Spleen (tissue), 11 donors: Measurements from ENCODE around the gene JKAMP. TPM values are rescaled to one million over a fixed set of nuclear protein-coding genes. Genes with fewer than 3 reads are reported as not detected.

Source experiments
- DNase-seq: peaks from one replicate; pipeline ENCODE4 v3.0.0-alpha.2; 2020
- H3K27ac ChIP-seq, 8 donors: fragments of 200-600 bp; sonication (generic) in 7 of 8; 1 replicate in 4 of 8; 2 replicates in 4 of 8; pipeline versions ENCODE4 v1.5.0 to v1.8.0; 2016 to 2021; ENCODE audit warnings: inconsistent platforms in 4 of 8, mild to moderate bottlenecking in 4 of 8, moderate library complexity in 1 of 8
- H3K27me3 ChIP-seq, 7 donors: fragments of 200-600 bp; sonication (generic) in 6 of 7; replicated peaks in 1 of 7; 1 replicate in 4 of 7; 2 replicates in 3 of 7; pipeline versions ENCODE4 v1.5.0 to v1.8.0; 2016 to 2021; ENCODE audit warnings: inconsistent platforms in 3 of 7, mild to moderate bottlenecking in 1 of 7
- H3K36me3 ChIP-seq, 6 donors: fragments of 200-600 bp; sonication (generic) in 5 of 6; 1 replicate in 4 of 6; 2 replicates in 2 of 6; pipeline versions ENCODE4 v1.5.0 to v1.8.0; 2016 to 2021; ENCODE audit warnings: inconsistent platforms in 2 of 6
- H3K4me1 ChIP-seq, 6 donors: fragments of 200-600 bp; sonication (generic) in 5 of 6; 1 replicate in 3 of 6; 2 replicates in 3 of 6; pipeline versions ENCODE4 v1.5.0 to v1.8.0; 2016 to 2021; ENCODE audit warnings: inconsistent platforms in 3 of 6
- H3K4me3 ChIP-seq, 8 donors: fragments of 200-600 bp; sonication (generic) in 7 of 8; 1 replicate in 4 of 8; 2 replicates in 4 of 8; pipeline versions ENCODE4 v1.5.0 to v1.8.0; 2016 to 2021; ENCODE audit warnings: inconsistent platforms in 4 of 8, mild to moderate bottlenecking in 4 of 8, moderate library complexity in 2 of 8
- H3K9me3 ChIP-seq, 8 donors: fragments of 200-600 bp; sonication (generic) in 7 of 8; 1 replicate in 4 of 8; 2 replicates in 4 of 8; pipeline versions ENCODE4 v1.5.0 to v1.8.0; 2016 to 2021; ENCODE audit warnings: inconsistent platforms in 4 of 8
- CTCF ChIP-seq, 11 experiments: fragments of 200-600 bp in 7 of 11; fragments of 450-650 bp in 4 of 11; sonication (generic) in 4 of 11; IDR thresholded peaks in 8 of 11; conservative IDR thresholded peaks in 3 of 11; 1 replicate in 7 of 11; 2 replicates in 4 of 11; pipeline versions ENCODE4 v1.4.0 to v1.8.0; 2016 to 2021; ENCODE audit warnings: antibody characterized with exemption in 11 of 11, inconsistent platforms in 4 of 11, mild to moderate bottlenecking in 1 of 11
- POLR2A ChIP-seq, 3 donors: fragments of 450-650 bp; IDR thresholded peaks; one replicate each; pipeline ENCODE4 v1.5.1; 2017; ENCODE audit warnings: antibody characterized with exemption in 3 of 3, mild to moderate bottlenecking in 1 of 3
- POLR2AphosphoS5 ChIP-seq, 3 donors: sonication (generic); formaldehyde crosslinking; IDR thresholded peaks; one replicate each; pipeline ENCODE4 v1.5.1; 2017; ENCODE audit warnings: antibody characterized with exemption in 3 of 3
- WGBS, 5 donors: extraction: QIAGEN DNeasy Blood & Tissue Kit in 3 of 5; methylation state at CpG; one replicate each; pipeline versions ENCODE4 v1.1.5 to v1.1.7; 2013 to 2018; 5-methylcytosine and 5-hydroxymethylcytosine counted together
- intact Hi-C: fragments of 100-400 bp; cut with DNase I; formaldehyde crosslinking; loops from one replicate; pipeline ENCODE4 v1.15.0; 2023; ENCODE audit warnings: low total_unique reads
- polyA plus RNA-seq, 3 donors: library from polyadenylated mRNA; stranded (reverse); fragments of 200-250 nt; gene quantifications; one replicate each; pipeline ENCODE4 v1.2.1, GENCODE V29; 2013
- total RNA-seq, 7 donors: library from RNA; depleted of rRNA in 3 of 7; stranded (reverse); fragments of >200 nt in 3 of 7; fragmentation: NEBNext Ultra II Directional in 4 of 7; extraction: Animal tissue kit (Norgen Biotek cat#: 25700) in 4 of 7; gene quantifications; one replicate each; pipeline versions ENCODE4 v1.1.0 to v1.2.1, GENCODE V29; 2016 to 2021
- donor health status: healthy with polysubstance abuse.
- donor health status: DM: no; HTN: no; CAD: no; lungs with moderate emphysema.
- donor health status: DM: no; HTN: no; CAD: no.
- donor health status: Bipolar disorder and iron deficiency.
- donor health status: healthy.
- donor health status: DM: no; HTN: no; CAD: no.
- donor health status: DM: yes; HTN: yes; CAD: no.

The JKAMP gene
- total and polyA plus RNA-seq, 10 donors = 18.9 to 92.2 (median 36.5) TPM

- Histone ChIP-seq H3K4me1 (peaks cover 7 to 21% (median 10%) of the 10 kb centered on the region in 6 donors), H3K36me3 (peaks cover 0 to 17% (median 0%) of the 10 kb centered on the region in 6 donors), H3K9me3 (no peaks in the 10 kb centered on the region), H3K27me3 (peaks cover 0 to 23% (median 0%) of the 10 kb centered on the region in 7 donors), H3K4me3 (no peak overlapping the region), H3K27ac (no peak overlapping the region)
- intact Hi-C loops = no loop called here
- DNase-seq = no peak
- no peak for TF ChIP-seq POLR2A (IDR thresholded peaks at IDR 0.05)
- TF ChIP-seq CTCF (IDR thresholded peaks at IDR 0.05 in 8 of 11, conservative IDR thresholded peaks at IDR 0.05 in 3 of 11) = no peak
- no peak for TF ChIP-seq POLR2AphosphoS5 (IDR thresholded peaks at IDR 0.05)
- WGBS, 5 donors = 92 to 95% (median 94%) methylated on average over 1 of the region's 1 CpG
These were observed 22.4 kb upstream of the JKAMP start for GRCh38 chr14:59461891-59462290.

GRCh38 chr14:59463787-59464485 is 20.4 kb upstream of the JKAMP start:
- H3K36me3 ChIP-seq = peaks cover 0 to 6% (median 0%) of the 10 kb centered on the region in 6 donors
- peak; percentile 80 for DNase-seq
- intact Hi-C loops = no loop called here
- peak overlapping the region; percentile 57 to 91 (median 64) for H3K4me3 ChIP-seq
- no peaks in the 10 kb centered on the region for H3K9me3 ChIP-seq
- peaks cover 7 to 21% (median 10%) of the 10 kb centered on the region in 6 donors for H3K4me1 ChIP-seq
- 36 to 52% (median 37%) methylated on average over 37 to 60 of the region's 60 CpGs for WGBS, 5 donors
- H3K27ac ChIP-seq = peak overlapping the region in 7 of 8 donors; percentile 4 to 67 (median 46)
- TF ChIP-seq POLR2AphosphoS5 (IDR thresholded peaks at IDR 0.05) (peak in 1 of 3 donors; percentile 24), POLR2A (IDR thresholded peaks at IDR 0.05) (no peak)
- peaks cover 0 to 23% (median 0%) of the 10 kb centered on the region in 7 donors for H3K27me3 ChIP-seq

- H3K27ac ChIP-seq = peak overlapping the region in 7 of 8 donors; percentile 4 to 67 (median 46)
These were observed 19.6 kb upstream of the JKAMP start for GRCh38 chr14:59464486-59465315.

More at GRCh38 chr14:59464486-59465315, 19.6 kb upstream of the JKAMP start:
- 0 to 1% (median 0%) methylated on average over 1 to 105 of the region's 105 CpGs for WGBS, 5 donors
- intact Hi-C loops = no loop called here
- TF ChIP-seq POLR2AphosphoS5 (IDR thresholded peaks at IDR 0.05) (peak in 1 of 3 donors; percentile 58), CTCF (IDR thresholded peaks at IDR 0.05 in 8 of 11, conservative IDR thresholded peaks at IDR 0.05 in 3 of 11) (no peak), POLR2A (IDR thresholded peaks at IDR 0.05) (no peak)
- DNase-seq = peak; percentile 92
- Histone ChIP-seq H3K4me1 (peaks cover 7 to 21% (median 10%) of the 10 kb centered on the region in 6 donors), H3K9me3 (no peaks in the 10 kb centered on the region), H3K27me3 (peaks cover 0 to 23% (median 0%) of the 10 kb centered on the region in 7 donors), H3K4me3 (peak overlapping the region; percentile 57 to 91 (median 64)), H3K36me3 (peaks cover 0 to 6% (median 0%) of the 10 kb centered on the region in 6 donors)
